Left ventricle myocardium superior (tissue), 1 donor: ENCODE measurements around the gene ELAC1. TPM values are rescaled to one million over a fixed set of nuclear protein-coding genes. Genes with fewer than 3 reads are reported as not detected.
"Not testable (repeated sequence)": the region's sequence is repeated elsewhere in the genome, so short reads cannot be mapped to it uniquely, and the experiment has no call there.

Source experiments
- ATAC-seq: fragments of 200-7000 bp; cut with Tn5 transposase; one replicate; pipeline ENCODE4 v1.9.1; 2020; ENCODE audit warnings: mild to moderate bottlenecking, moderate library complexity
- DNase-seq: peaks from one replicate; pipeline ENCODE4 v3.0.0-alpha.2; 2020
- intact Hi-C: fragments of 100-400 bp; cut with micrococcal nuclease; formaldehyde crosslinking; loops from one replicate; pipeline ENCODE4 v1.11.0; 2022
- long read RNA-seq: library from polyadenylated mRNA; unstranded; transcript quantifications from one replicate; pipeline ENCODE4 v2.0.0, GENCODE V29; 2021
- total RNA-seq: library from RNA; stranded (reverse); fragmentation: NEBNext Ultra II Directional; extraction: Animal tissue kit (Norgen Biotek cat#: 25700); gene quantifications from one replicate; pipeline ENCODE4 v1.2.1, GENCODE V29; 2021
- donor health status: DM: no; HTN: yes; CAD: no; lungs with severe emphysema.

The ELAC1 gene
- total RNA-seq = 4.3 TPM
- long read RNA-seq, partial matches to known transcripts = 0 of 6 reads
- long read RNA-seq, other reads (novel, unspliced or antisense) = 1 of 6 reads

- ATAC-seq = peak; percentile 99
- intact Hi-C loops = no loop called here
Observed at GRCh38 chr18:50967714-50968661, at the start of gene ELAC1. Gene ELAC1, plus strand, starts transcription at chr18:50968040. Its CDS starts 6,365 bp downstream, at chr18:50974405.

GRCh38 chr18:50918153-50918552, 49.7 kb upstream of the ELAC1 start:
- DNase-seq = no peak
- ATAC-seq = no peak
- intact Hi-C loops = no loop called here

More at GRCh38 chr18:50967714-50968661, at the start of gene ELAC1:
- peak; percentile 91 for DNase-seq

DNA sequence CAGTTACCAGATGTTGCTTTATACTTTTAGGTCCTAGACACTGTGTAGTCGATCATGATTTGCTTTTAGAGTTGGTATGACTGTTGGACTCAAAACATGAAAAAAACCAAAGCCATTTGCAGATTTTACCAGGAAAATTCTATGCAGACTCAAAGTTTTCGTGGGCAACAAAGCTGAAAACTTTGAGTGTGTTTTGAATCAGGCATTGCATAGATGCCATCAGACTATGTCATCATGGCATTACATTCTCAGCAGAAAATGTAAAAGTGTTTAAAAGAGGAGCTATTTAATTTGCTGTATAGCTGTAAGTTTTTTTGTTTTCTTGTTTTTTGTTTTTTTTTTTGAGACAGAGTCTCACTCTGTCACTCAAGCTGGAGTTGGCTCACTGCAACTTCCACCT, 43.5 kb upstream of the ELAC1 start:
- intact Hi-C loops = no loop called here
- ATAC-seq = no peak

GRCh38 chr18:50926521-50926920, 41.3 kb upstream of the ELAC1 start:
- DNase-seq = no peak
- intact Hi-C loops = no loop called here
- ATAC-seq = no peak

More for the DNA sequence above, 43.5 kb upstream of the ELAC1 start:
- DNase-seq = no peak

- DNase-seq (no peak), ATAC-seq (no peak)
- intact Hi-C loops = no loop called here
Observed at GRCh38 chr18:50928551-50928950, 39.3 kb upstream of the ELAC1 start.

GRCh38 chr18:50933684-50934083, 34.2 kb upstream of the ELAC1 start:
- no peak for DNase-seq
- peak; percentile 41 for ATAC-seq
- intact Hi-C loops = no loop called here

DNA sequence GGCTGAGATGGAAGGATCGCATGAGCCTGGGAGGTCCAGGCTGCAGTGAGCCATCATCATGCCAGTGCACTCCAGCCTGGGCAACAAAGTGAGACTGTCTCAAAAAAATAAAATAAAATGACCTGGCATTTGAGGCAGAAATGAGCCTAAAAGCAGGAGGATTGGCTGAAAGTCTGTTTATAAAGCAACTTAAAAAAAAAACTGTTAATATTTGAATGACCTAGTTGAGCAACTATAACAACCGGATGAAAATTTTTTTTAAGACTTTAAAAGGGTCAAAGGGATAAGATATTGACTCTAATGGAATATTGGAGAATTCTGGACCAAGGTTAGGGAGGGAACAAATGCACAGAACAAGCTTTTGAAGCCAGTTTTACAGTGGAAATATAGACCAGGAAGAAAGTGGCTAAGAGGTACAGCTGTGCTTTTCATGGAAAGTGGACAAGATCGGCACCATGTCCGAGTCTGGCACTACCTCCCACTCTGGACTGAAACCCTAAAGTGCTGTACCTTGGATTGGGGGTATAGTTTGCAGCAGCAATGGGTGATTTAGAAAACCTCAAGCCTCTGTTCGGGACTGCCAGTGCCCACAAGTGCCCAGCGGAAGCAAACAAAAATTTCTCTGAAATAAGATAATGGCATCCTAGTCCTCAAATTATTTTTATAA, 33.2 kb upstream of the ELAC1 start:
- ATAC-seq (no peak), DNase-seq (no peak)
- intact Hi-C loops = no loop called here

DNA sequence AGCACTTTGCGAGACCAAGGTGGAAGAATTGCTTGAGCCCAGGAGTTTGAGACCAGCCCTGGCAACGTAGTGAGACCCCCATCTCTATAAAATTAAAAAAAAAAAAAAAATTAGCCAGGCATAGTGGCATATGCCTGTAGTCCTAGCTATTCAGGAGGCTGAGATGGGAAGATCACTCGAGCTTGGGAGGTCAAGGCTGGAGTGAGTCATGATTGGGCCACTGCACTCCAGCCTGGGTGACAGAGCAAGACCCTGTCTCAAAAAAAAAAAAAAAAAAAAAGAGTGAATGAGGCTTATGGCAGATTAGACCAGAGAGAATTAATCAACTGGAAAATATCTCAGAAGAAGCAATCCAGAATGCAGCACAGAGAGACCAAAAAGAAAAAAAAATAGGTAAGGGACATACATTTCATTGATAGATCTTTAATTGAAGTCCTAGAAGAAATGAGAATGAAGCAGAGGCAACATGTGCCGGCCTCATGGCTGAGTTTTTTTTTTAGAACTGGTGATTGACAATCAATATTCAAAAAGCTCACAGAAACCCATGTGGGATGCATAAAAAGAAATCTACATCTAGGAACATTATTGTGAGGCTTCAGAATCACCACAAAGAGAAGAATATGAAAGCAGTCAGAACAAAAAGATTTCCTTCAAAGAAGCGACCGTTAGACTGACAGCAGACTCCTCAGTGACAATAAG, 32.2 kb upstream of the ELAC1 start:
- DNase-seq (no peak), ATAC-seq (no peak)
- intact Hi-C loops = no loop called here

- ATAC-seq (no peak), DNase-seq (no peak)
- intact Hi-C loops = no loop called here
Observed at GRCh38 chr18:50937183-50937582, 30.7 kb upstream of the ELAC1 start.

DNA sequence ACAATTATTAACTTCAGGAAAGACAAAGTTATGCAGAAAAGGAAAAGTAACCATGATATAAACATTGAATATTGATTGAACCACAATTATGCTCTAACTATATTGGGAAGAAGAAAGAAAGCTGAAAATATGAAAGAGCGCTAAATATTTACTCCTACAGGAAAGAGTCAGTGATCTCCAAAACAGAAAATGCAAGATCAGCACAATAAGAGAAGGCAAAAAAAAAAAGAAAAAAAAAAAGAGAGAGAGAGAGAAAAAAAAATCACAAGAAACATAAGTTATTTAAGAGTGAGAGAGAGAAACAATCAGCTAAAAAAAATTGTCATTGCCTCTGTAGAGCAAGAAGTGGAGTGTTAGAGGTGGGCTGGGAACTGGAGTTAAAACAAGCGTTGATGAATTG, 28.9 kb upstream of the ELAC1 start:
- intact Hi-C loops = no loop called here
- DNase-seq (no peak), ATAC-seq (no peak)

DNA sequence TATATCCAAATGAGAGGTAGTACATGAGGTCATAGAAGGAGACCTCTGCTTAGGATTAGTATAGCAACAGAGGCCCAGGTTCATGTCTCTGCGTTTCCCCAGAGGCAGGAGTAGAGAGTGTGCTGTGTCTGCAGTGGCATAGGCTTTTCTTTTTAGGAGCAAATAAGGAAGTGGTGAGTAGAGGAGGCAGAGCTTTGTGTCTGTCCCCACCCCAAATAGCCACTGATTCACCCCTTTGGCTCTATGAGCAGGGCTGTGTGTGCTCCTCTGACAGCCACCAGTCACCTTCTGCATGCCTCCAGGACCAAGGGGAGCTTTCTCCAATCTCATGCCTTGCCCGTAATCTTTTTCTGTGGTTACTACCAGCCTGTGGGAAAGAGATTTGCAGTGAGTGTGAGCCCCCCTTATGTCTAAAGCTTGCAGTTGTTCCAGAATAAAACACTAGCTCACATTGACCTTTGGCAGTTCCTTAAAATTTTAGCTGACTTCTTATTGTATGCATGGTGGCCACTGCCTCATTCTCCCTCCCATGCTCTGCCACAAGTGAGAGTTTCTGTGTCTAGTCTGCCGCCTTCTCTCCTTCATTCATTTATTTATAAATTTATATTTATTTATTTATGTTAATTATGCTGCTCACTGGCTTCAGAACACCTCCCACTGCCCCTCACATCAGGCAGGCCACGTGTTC, 23.5 kb upstream of the ELAC1 start:
- intact Hi-C loops = no loop called here
- ATAC-seq (peak; percentile 59), DNase-seq (no peak)

DNA sequence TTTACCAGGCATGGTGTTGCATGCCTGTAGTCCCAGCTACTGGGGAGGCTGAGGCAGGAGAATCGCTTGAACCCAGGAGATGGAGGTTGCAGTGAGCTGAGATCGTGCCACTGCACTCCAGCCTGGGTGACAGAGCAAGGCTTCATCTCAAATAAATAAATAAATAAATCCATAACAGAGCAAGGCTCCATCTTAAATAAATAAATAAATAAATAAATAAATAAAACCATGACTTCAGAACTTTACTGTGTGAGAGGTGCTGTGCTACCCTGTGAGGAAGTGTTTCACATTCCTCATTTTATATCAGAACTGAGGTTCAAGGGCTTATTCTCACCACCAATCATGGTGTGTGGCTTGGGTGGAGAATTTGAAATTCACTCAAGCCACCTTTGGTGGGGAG, 21.9 kb upstream of the ELAC1 start:
- ATAC-seq, intact Hi-C loops, DNase-seq: not testable (repeated sequence)

DNA sequence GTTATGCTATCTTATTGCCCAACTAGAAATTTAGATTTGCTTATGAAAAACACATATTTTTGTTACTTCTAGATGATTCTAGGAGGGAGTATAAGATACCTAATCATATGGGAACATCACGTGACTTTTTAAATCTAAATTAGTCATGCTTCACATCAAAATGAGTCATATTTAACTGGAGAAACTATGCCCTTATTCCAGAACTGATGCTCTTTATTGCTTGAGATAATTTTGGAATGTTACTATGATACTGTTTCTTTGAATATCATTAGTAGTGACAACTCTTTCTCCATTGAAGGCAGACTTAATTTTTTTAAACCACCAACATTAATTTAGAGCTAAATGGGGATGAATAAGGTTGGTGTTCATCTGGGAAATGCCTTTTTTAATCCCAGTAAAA, 19.9 kb upstream of the ELAC1 start:
- intact Hi-C loops = no loop called here
- ATAC-seq (no peak), DNase-seq (no peak)

DNA sequence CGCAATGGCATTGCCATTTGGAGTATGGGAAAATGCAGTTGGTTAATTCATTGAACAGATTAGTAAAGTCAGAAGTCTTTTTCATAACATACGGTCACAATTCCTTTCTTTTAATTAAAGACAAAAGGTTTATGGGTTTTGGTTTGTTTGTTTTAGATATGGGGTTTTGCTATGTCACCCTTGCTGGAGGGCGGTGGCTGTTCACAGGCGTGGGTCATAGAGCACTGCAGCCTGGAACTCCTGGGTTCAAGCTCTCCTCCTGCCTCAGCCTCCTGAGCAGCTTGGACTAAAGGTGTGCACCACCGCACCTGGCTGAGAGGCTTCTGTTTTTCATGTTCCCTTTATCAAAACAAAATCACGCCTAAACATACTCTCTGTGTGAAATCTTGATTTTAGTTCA, 18.7 kb upstream of the ELAC1 start:
- intact Hi-C loops = no loop called here
- no peak for DNase-seq
- no peak for ATAC-seq

GRCh38 chr18:50950626-50951025, 17.2 kb upstream of the ELAC1 start:
- ATAC-seq (no peak), DNase-seq (no peak)
- intact Hi-C loops = no loop called here

GRCh38 chr18:50953822-50954221, 14.0 kb upstream of the ELAC1 start:
- ATAC-seq (no peak), DNase-seq (no peak)
- intact Hi-C loops = no loop called here

- no peak for DNase-seq
- intact Hi-C loops = no loop called here
- no peak for ATAC-seq
Observed at GRCh38 chr18:50955253-50955652, 12.6 kb upstream of the ELAC1 start.

DNA sequence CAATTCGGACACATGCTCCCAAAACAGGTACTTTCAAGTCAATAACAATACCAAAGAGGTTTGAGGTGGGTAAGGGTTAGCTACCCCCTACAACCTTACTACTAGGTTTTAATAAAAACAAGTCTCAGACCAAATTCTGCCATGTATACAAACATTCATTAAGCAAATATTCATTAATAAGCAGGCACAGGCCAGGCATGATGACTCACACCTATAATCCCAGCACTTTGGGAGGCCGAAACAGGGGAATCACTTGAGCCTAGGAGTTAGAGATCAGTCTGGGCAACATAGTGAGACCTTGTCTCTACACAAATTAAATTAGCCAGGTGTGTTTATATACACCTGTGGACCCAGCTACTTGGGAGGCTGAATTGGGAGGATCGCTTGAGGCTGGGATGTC, 11.7 kb upstream of the ELAC1 start:
- intact Hi-C loops = no loop called here
- no peak for ATAC-seq
- no peak for DNase-seq

DNA sequence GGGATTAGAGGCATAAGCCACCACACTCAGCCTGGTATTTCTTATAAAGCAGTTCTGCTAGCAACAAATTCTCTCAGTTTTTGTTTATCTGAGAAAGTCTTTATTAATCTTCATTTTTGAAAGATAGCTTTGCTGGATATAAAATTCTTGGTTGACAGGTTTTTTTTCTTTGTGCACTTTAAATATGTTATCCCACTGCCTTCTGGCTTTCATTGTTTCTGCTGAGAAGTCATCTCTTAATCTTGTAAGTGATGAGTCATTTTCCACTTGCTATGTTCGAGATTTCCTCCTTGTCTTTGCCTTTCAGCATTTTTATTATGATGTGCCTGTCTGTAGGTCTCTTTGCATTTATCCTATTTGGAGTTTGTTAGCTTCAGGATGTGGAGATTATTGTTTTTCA, 5.9 kb upstream of the ELAC1 start:
- ATAC-seq (no peak), DNase-seq (no peak)
- intact Hi-C loops = no loop called here
